Mesothelial cell of epicardium (in vitro differentiated cells): ENCODE data around the gene ATXN2. TPM values are rescaled to one million over a fixed set of nuclear protein-coding genes. Genes with fewer than 3 reads are reported as not detected.
"Not testable (repeated sequence)": the region's sequence is repeated elsewhere in the genome, so short reads cannot be mapped to it uniquely, and the experiment has no call there.

Experiments used
- DNase-seq, 2 experiments: peaks; one replicate each; pipeline ENCODE4 v3.0.0; 2021; ENCODE audit warnings: low spot score in 2 of 2; ENCODE audit not compliant: unreplicated experiment in 2 of 2
- H3K27ac Mint-ChIP-seq: 2 replicates; pipeline ENCODE4 v1.8.0; 2021; ENCODE audit warnings: mixed read lengths
- H3K27me3 Mint-ChIP-seq: 2 replicates; pipeline ENCODE4 v1.8.0; 2021; ENCODE audit warnings: low read depth, mixed read lengths
- H3K36me3 Mint-ChIP-seq: 2 replicates; pipeline ENCODE4 v1.8.0; 2021; ENCODE audit warnings: mixed read lengths
- H3K4me1 Mint-ChIP-seq: 2 replicates; pipeline ENCODE4 v1.8.0; 2021; ENCODE audit warnings: mixed read lengths
- H3K4me3 Mint-ChIP-seq: 2 replicates; pipeline ENCODE4 v1.8.0; 2021; ENCODE audit warnings: mild to moderate bottlenecking, moderate library complexity, mixed read lengths
- H3K9me3 Mint-ChIP-seq: 2 replicates; pipeline ENCODE4 v1.8.0; 2021; ENCODE audit warnings: mixed read lengths
- total RNA-seq: library from RNA; stranded (reverse); gene quantifications from 3 replicates; pipeline ENCODE4 v1.2.1, GENCODE V29; 2021
- TF ChIP-seq, protein P1 (sequence below): fragments of 200-600 bp; sonication (generic); IDR thresholded peaks from one replicate; pipeline ENCODE4 v1.5.0; 2021; ENCODE audit warnings: antibody characterized with exemption; ENCODE audit not compliant: unreplicated experiment

Gene ATXN2
- total RNA-seq, 1 donor from 2014 or later = 152 TPM

- H3K27ac Mint-ChIP-seq = peak overlapping the region; percentile 76
These were observed 41.6 kb downstream of the ATXN2 start for GRCh38 chr12:111557271-111558106.

DNA sequence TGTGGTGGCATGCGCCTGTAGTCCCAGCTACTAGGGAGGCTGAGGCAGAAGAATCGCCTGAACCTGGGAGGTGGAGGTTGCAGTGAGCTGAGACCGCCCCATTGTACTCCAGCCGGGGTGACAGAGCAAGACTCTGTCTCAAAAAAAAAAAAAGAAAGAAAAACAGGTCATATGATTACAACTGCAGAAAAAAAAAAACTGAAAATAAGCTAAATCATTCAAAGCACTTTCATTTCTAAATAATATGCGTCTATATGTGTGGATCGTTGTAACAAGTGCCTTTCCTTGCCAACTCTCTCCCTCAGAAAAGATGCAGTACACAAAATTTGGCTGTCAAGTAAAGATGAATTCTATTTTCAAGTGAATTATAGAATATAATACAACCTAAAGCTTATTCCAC lies 42.4 kb downstream of the ATXN2 start:
- TF ChIP-seq, protein P1, sequence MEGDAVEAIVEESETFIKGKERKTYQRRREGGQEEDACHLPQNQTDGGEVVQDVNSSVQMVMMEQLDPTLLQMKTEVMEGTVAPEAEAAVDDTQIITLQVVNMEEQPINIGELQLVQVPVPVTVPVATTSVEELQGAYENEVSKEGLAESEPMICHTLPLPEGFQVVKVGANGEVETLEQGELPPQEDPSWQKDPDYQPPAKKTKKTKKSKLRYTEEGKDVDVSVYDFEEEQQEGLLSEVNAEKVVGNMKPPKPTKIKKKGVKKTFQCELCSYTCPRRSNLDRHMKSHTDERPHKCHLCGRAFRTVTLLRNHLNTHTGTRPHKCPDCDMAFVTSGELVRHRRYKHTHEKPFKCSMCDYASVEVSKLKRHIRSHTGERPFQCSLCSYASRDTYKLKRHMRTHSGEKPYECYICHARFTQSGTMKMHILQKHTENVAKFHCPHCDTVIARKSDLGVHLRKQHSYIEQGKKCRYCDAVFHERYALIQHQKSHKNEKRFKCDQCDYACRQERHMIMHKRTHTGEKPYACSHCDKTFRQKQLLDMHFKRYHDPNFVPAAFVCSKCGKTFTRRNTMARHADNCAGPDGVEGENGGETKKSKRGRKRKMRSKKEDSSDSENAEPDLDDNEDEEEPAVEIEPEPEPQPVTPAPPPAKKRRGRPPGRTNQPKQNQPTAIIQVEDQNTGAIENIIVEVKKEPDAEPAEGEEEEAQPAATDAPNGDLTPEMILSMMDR = no peak
- peaks cover 13% of the 10 kb centered on the region for H3K4me1 Mint-ChIP-seq
- no peak for DNase-seq

More at GRCh38 chr12:111557271-111558106, 41.6 kb downstream of the ATXN2 start:
- Mint-ChIP-seq H3K9me3 (no peaks in the 10 kb centered on the region), H3K4me3 (no peak overlapping the region), H3K36me3 (peaks cover 6% of the 10 kb centered on the region), H3K4me1 (peaks cover 13% of the 10 kb centered on the region), H3K27me3 (no peaks in the 10 kb centered on the region)
- TF ChIP-seq, protein P1 = no peak
- no peak for DNase-seq

GRCh38 chr12:111555313-111555712 lies 43.8 kb downstream of the ATXN2 start:
- not testable (repeated sequence) for DNase-seq, H3K27me3 Mint-ChIP-seq, H3K27ac Mint-ChIP-seq, H3K9me3 Mint-ChIP-seq, H3K4me3 Mint-ChIP-seq
- H3K4me1 Mint-ChIP-seq = peaks cover 13% of the 10 kb centered on the region
- peaks cover 16% of the 10 kb centered on the region for H3K36me3 Mint-ChIP-seq

More for the DNA sequence above, 42.4 kb downstream of the ATXN2 start:
- H3K27me3 Mint-ChIP-seq = no peaks in the 10 kb centered on the region
- no peaks in the 10 kb centered on the region for H3K9me3 Mint-ChIP-seq
- H3K4me3 Mint-ChIP-seq = no peak overlapping the region
- peaks cover 10% of the 10 kb centered on the region for H3K36me3 Mint-ChIP-seq
- H3K27ac Mint-ChIP-seq = peak overlapping the region; percentile 76

DNA sequence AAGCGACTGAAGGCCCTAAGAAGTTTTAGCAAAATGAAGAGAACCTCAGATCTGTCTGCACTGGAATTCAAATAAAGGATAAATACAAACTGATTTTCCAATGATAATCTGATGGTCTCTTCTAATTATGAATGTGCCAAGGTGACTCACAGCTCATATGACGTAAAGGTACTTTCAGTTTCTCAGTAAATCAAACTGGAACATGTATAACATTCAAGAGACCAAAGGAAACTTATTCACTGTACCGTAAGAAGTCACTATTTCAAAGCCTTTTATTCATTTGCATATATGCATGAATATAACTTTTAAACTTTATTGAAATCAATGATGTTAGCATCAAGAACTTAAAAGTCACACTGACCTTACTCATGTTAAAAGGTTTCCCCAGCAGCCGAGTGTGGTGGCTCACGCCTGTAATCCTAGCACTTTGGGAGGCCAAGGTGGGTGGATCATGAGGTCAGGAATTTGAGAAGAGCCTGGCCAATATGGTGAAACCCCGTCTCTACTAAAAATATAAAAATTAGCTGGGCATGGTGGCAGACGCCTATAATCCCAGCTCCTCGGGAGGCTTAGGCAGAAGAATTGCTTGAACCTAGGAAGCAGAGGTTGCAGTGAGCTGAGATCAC lies 52.2 kb downstream of the ATXN2 start:
- TF ChIP-seq, protein P1 = no peak
- Mint-ChIP-seq H3K36me3 (peaks cover 37% of the 10 kb centered on the region), H3K4me3 (no peak overlapping the region), H3K27me3 (no peaks in the 10 kb centered on the region), H3K9me3 (no peaks in the 10 kb centered on the region), H3K4me1 (no peaks in the 10 kb centered on the region), H3K27ac (no peak overlapping the region)
- no peak for DNase-seq

DNA sequence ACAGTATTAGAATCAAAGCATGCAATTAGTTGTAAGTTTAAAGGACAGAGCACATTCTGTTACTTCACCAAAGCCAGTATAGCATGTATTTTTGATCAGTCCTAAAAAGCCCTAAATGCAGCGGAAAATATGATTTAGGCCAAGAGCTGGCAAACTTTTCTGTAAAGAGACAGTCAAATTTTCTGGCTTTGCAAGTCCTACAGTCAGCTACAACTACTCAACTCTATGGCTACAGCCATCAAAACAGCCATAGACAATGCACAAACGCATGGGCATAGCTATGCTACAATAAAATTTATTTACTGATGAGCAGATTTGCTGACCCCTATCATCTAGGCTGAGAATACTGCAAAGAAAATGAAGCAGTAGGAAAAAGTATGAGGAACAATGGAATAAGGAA lies 52.9 kb downstream of the ATXN2 start:
- peaks cover 35% of the 10 kb centered on the region for H3K36me3 Mint-ChIP-seq
- peak overlapping the region; percentile 15 for H3K27ac Mint-ChIP-seq
- DNase-seq = no peak
- TF ChIP-seq, protein P1 = no peak
- no peaks in the 10 kb centered on the region for H3K9me3 Mint-ChIP-seq
- no peaks in the 10 kb centered on the region for H3K27me3 Mint-ChIP-seq
- no peaks in the 10 kb centered on the region for H3K4me1 Mint-ChIP-seq
- H3K4me3 Mint-ChIP-seq = no peak overlapping the region

DNA sequence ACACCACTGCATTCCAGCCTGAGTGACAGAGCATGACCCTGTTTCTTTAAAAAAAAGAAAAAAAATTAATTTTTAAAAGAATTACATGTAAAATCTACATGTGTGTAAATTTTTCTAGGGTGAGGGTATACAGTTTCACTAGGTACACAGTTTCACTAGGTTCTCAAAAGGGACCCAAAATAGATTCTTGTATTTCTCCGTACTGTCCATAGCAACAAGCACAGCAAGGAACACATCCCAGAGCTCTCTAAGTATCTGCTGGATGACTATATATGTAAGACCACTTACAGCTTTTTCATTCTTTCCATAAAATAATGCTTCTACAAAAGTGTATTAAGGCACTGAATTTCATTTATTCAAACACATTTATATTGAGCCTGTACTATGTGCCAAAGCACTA lies 55.1 kb downstream of the ATXN2 start:
- H3K4me3 Mint-ChIP-seq = no peak overlapping the region
- no peak overlapping the region for H3K27ac Mint-ChIP-seq
- TF ChIP-seq, protein P1 = no peak
- H3K36me3 Mint-ChIP-seq = peaks cover 32% of the 10 kb centered on the region
- no peak for DNase-seq
- H3K9me3 Mint-ChIP-seq = no peaks in the 10 kb centered on the region
- no peaks in the 10 kb centered on the region for H3K27me3 Mint-ChIP-seq
- no peaks in the 10 kb centered on the region for H3K4me1 Mint-ChIP-seq
